ENCODE results near the gene OR1B1. TPM values are rescaled to one million over a fixed set of nuclear protein-coding genes. Genes with fewer than 3 reads are reported as not detected.

The OR1B1 gene
- total and polyA plus RNA-seq, 7 experiments from 2014 or later: 0.66 TPM; not detected in 6

- Mint-ChIP-seq H3K4me3 (no peak overlapping the region), H3K9me3 (peaks cover 0 to 7% (median 0%) of the 10 kb centered on the region in 11 donors), H3K27me3 (peaks cover 0 to 7% (median 0%) of the 10 kb centered on the region in 5 donors), H3K36me3 (peaks cover 0 to 13% (median 7%) of the 10 kb centered on the region in 5 donors), H3K4me1 (no peaks in the 10 kb centered on the region), H3K27ac (no peak overlapping the region)
- H3K4me3 ChIP-seq (ENCODE audit: low read length): no peak overlapping the region
- H3K9me3 ChIP-seq (ENCODE audit: control insufficient read depth in 2 of 3, low read length in 3 of 3): no peaks in the 10 kb centered on the region
- no peaks in the 10 kb centered on the region for H3K27me3 ChIP-seq (ENCODE audit: control insufficient read depth in 2 of 2, insufficient read depth in 2 of 2, low read length in 2 of 2)
- H3K36me3 ChIP-seq (ENCODE audit: control insufficient read depth in 2 of 3, insufficient read depth in 3 of 3, low read length in 3 of 3): no peaks in the 10 kb centered on the region
- H3K4me1 ChIP-seq (ENCODE audit: control insufficient read depth in 2 of 2, insufficient read depth in 2 of 2, low read length in 2 of 2): no peaks in the 10 kb centered on the region
- H3K27ac ChIP-seq (ENCODE audit: low read depth, low read length): no peak overlapping the region
- intact Hi-C loops (cut with micrococcal nuclease): no loop called here
- CTCF ChIA-PET: no interaction called here
- DNase-seq (no peak), ATAC-seq (no peak)
- POLR2A ChIA-PET: no interaction called here
These were observed 77.6 kb downstream of the OR1B1 start for GRCh38 chr9:122579874-122580273.

Other genes with a start within 250 kb of the OR1B1 start
- gene OR1J1, start 179.7 kb downstream of the OR1B1 start, total RNA-seq: not detected
- not detected for gene OR1J1, start 179.7 kb downstream of the OR1B1 start, polyA plus RNA-seq
- under 1 TPM in 2 of 5 experiments, not detected in 3; 0.66 to 0.69 TPM for gene OR1J2, start 146.8 kb downstream of the OR1B1 start, total RNA-seq
- gene OR1J2, start 146.8 kb downstream of the OR1B1 start, polyA plus RNA-seq: not detected
- gene OR1J4, start 138.5 kb downstream of the OR1B1 start, total RNA-seq: under 1 TPM in 1 of 5 experiments, not detected in 4; 0.42 TPM
- gene OR1J4, start 138.5 kb downstream of the OR1B1 start, polyA plus RNA-seq: not detected
- not detected for gene OR1N1, start 130.3 kb downstream of the OR1B1 start, total RNA-seq
- gene OR1N1, start 130.3 kb downstream of the OR1B1 start, polyA plus RNA-seq: not detected
- under 1 TPM in 1 of 5 experiments, not detected in 4; 0.85 TPM for gene OR1N2, start 104.5 kb downstream of the OR1B1 start, total RNA-seq
- gene OR1N2, start 104.5 kb downstream of the OR1B1 start, polyA plus RNA-seq: not detected
- gene OR1L8, start 74.2 kb downstream of the OR1B1 start, total RNA-seq: under 1 TPM in 1 of 5 experiments, not detected in 4; 0.19 TPM
- not detected for gene OR1L8, start 74.2 kb downstream of the OR1B1 start, polyA plus RNA-seq
- gene OR1Q1, start 42.9 kb downstream of the OR1B1 start, total RNA-seq: under 1 TPM in 2 of 5 experiments, not detected in 3; 0.42 to 0.69 TPM
- not detected for gene OR1Q1, start 42.9 kb downstream of the OR1B1 start, polyA plus RNA-seq
- not detected for gene OR1L1, start 4.1 kb upstream of the OR1B1 start, total RNA-seq
- gene OR1L1, start 4.1 kb upstream of the OR1B1 start, polyA plus RNA-seq: not detected
- not detected for gene OR1L3, start 17.5 kb upstream of the OR1B1 start, total RNA-seq
- not detected for gene OR1L3, start 17.5 kb upstream of the OR1B1 start, polyA plus RNA-seq
- not detected for gene OR1L4, start 66.4 kb upstream of the OR1B1 start, total RNA-seq
- not detected for gene OR1L4, start 66.4 kb upstream of the OR1B1 start, polyA plus RNA-seq
- not detected for gene OR1L6, start 84.7 kb upstream of the OR1B1 start, total RNA-seq
- not detected for gene OR1L6, start 84.7 kb upstream of the OR1B1 start, polyA plus RNA-seq
- not detected for gene OR5C1, start 131.3 kb upstream of the OR1B1 start, total RNA-seq
- not detected for gene OR5C1, start 131.3 kb upstream of the OR1B1 start, polyA plus RNA-seq
- gene OR1K1, start 142.5 kb upstream of the OR1B1 start, total RNA-seq: not detected
- not detected for gene OR1K1, start 142.5 kb upstream of the OR1B1 start, polyA plus RNA-seq
- 10 to 100 TPM; 13.6 to 25.8 (median 18.1) TPM for gene PDCL, start 171.0 kb upstream of the OR1B1 start, total RNA-seq
- gene PDCL, start 171.0 kb upstream of the OR1B1 start, polyA plus RNA-seq: 10 to 100 TPM in 1 of 2 donors, 1 to 10 TPM in 1; 8.8 to 10.5 TPM
- 10 to 100 TPM; 52.3 to 66.4 (median 57.0) TPM for gene RC3H2, start 247.7 kb upstream of the OR1B1 start, total RNA-seq
- 10 to 100 TPM; 18.7 to 25.3 TPM for gene RC3H2, start 247.7 kb upstream of the OR1B1 start, polyA plus RNA-seq